Pancreas (tissue), 10 donors: ENCODE data around the gene HRC. TPM values are rescaled to one million over a fixed set of nuclear protein-coding genes. Genes with fewer than 3 reads are reported as not detected.

Experiments used
- ATAC-seq, 4 donors: fragments of 200-7000 bp; cut with Tn5 transposase; one replicate each; pipeline versions ENCODE4 v1.8.0 to v1.9.1; 2020; ENCODE audit warnings: mild to moderate bottlenecking in 4 of 4, moderate library complexity in 4 of 4
- DNase-seq, 6 donors: peaks; one replicate each; pipeline ENCODE4 v3.0.0-alpha.2; 2020
- FAIRE-seq: peaks from 2 replicates; lab custom pipeline; 2012; peaks lifted over from hg19 to GRCh38; lab: Jason Lieb, UNC
- H3K27ac ChIP-seq, 4 donors: fragments of 200-600 bp; sonication (generic); 1 replicate in 3 of 4; 2 replicates in 1 of 4; pipeline versions ENCODE4 v1.5.0 to v1.8.0; 2020
- H3K27me3 ChIP-seq, 4 donors: fragments of 200-600 bp; one replicate each; pipeline ENCODE4 v1.8.0; 2021
- H3K36me3 ChIP-seq, 3 donors: fragments of 200-600 bp; sonication (generic) in 1 of 3; one replicate each; pipeline versions ENCODE4 v1.5.0 to v1.8.0; 2020 to 2021
- H3K4me1 ChIP-seq, 3 donors: fragments of 200-600 bp; one replicate each; pipeline ENCODE4 v1.8.0; 2021
- H3K4me3 ChIP-seq, 4 donors: fragments of 200-600 bp; sonication (generic) in 2 of 4; one replicate each; pipeline versions ENCODE4 v1.5.0 to v1.8.0; 2020 to 2021
- H3K9me3 ChIP-seq, 4 donors: fragments of 200-600 bp; one replicate each; pipeline ENCODE4 v1.8.0; 2021
- CTCF ChIP-seq, 4 donors: fragments of 200-600 bp; sonication (generic) in 3 of 4; IDR thresholded peaks; one replicate each; pipeline versions ENCODE4 v1.5.0 to v1.8.0; 2021; ENCODE audit warnings: antibody characterized with exemption in 4 of 4
- WGBS, 2 donors: extraction: QIAGEN DNeasy Blood & Tissue Kit; methylation state at CpG; one replicate each; pipeline ENCODE4 v1.1.7; 2013; 5-methylcytosine and 5-hydroxymethylcytosine counted together
- intact Hi-C, 3 donors: fragments of 100-400 bp; cut with DNase I; formaldehyde crosslinking; loops; one replicate each; pipeline versions ENCODE4 v1.11.1 to v1.14.2; 2022
- polyA plus RNA-seq, 2 donors: library from polyadenylated mRNA; stranded (reverse); fragments of 200-250 nt; gene quantifications; one replicate each; pipeline ENCODE4 v1.2.3, GENCODE V29; 2013
- total RNA-seq, 6 donors: library from RNA; stranded (reverse); fragmentation: NEBNext Ultra II Directional in 4 of 6; extraction: Animal tissue kit (Norgen Biotek cat#: 25700) in 4 of 6; gene quantifications; one replicate each; pipeline versions ENCODE4 v1.2.1 to v1.2.4, GENCODE V29; 2021 to 2023
- donor health status: healthy with polysubstance abuse.
- donor health status: DM: no; HTN: no; CAD: no; lungs with moderate emphysema.
- donor health status: DM: no; HTN: no; CAD: no.
- donor health status: control.
- donor health status: control.
- donor health status: Bipolar disorder and iron deficiency.
- donor health status: DM: yes; HTN: yes; CAD: no.
- donor health status: DM: no; HTN: no; CAD: no.
- donor health status: DM: no; HTN: no; CAD: no.
- donor health status: DM: yes; HTN: yes; CAD: no.

HRC gene
- total and polyA plus RNA-seq, 8 donors: 0.09 to 0.79 (median 0.43) TPM; not detected in 1

DNA sequence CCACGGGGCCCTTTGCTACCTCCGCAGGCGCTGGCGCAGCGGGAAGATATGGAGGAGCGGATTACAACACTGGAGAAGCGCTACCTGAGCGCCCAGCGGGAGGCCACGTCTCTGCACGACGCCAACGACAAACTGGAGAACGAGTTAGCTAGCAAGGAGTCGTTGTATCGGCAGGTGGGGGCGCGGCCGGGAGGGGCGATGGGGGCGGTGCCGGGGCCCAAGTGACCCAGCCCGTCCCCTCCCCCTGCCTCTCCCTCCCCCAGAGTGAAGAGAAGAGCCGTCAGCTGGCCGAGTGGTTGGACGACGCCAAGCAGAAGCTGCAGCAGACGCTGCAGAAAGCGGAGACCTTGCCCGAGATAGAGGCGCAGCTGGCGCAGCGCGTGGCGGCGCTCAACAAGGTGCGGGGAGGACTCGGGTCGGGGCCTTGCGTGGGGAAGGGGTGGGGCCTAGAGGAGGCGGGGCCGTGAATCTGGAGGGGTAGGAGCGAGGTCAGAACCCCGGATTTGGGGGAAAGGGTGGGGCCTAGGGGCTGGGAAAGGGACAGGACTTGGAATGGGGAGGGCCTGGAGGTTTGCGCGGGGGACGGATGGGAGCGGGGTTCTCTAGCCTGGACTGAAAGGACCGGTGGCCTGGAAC, 22.1 kb downstream of the HRC start:
- ATAC-seq (peak in 3 of 4 donors; percentile 10 to 54 (median 15)), DNase-seq (peak in 1 of 6 donors; percentile 71), FAIRE-seq (no peak)
- H3K27me3 ChIP-seq: no peaks in the 10 kb centered on the region
- no peaks in the 10 kb centered on the region for H3K36me3 ChIP-seq
- intact Hi-C loops: no loop called here
- no peak overlapping the region for H3K27ac ChIP-seq
- no peak for TF ChIP-seq CTCF (IDR thresholded peaks at IDR 0.05)
- H3K9me3 ChIP-seq: no peaks in the 10 kb centered on the region
- no peaks in the 10 kb centered on the region for H3K4me1 ChIP-seq
- peak overlapping the region in 2 of 4 donors; percentile 9 to 25 for H3K4me3 ChIP-seq
- 38 to 52% methylated on average over 48 to 49 of the region's 49 CpGs for WGBS, 2 donors

DNA sequence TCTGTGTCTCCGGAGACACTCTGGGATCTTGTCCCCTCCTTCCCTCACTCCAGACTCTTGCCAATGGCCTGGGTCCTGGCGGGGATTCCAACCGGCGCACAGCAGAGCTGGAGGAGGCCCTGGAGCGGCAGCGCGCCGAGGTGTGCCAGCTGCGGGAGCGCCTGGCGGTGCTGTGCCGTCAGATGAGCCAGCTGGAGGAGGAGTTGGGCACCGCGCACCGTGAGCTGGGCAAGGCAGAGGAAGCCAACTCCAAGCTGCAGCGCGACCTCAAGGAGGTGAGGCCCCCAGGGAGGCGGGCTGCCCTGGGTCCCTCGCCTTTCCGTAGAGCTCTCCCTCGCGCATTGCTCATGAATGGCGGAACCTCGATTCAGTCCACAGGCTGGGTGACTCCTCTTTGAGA, 24.9 kb downstream of the HRC start:
- no peak for ATAC-seq
- FAIRE-seq: no peak
- Histone ChIP-seq H3K27me3 (no peaks in the 10 kb centered on the region), H3K4me3 (no peak overlapping the region), H3K4me1 (peaks cover 0 to 3% (median 0%) of the 10 kb centered on the region in 3 donors), H3K36me3 (no peaks in the 10 kb centered on the region), H3K27ac (no peak overlapping the region), H3K9me3 (no peaks in the 10 kb centered on the region)
- no peak for TF ChIP-seq CTCF (IDR thresholded peaks at IDR 0.05)
- intact Hi-C loops: no loop called here
- no peak for DNase-seq
- 95 to 96% methylated on average over 24 of the region's 24 CpGs for WGBS, 2 donors

DNA sequence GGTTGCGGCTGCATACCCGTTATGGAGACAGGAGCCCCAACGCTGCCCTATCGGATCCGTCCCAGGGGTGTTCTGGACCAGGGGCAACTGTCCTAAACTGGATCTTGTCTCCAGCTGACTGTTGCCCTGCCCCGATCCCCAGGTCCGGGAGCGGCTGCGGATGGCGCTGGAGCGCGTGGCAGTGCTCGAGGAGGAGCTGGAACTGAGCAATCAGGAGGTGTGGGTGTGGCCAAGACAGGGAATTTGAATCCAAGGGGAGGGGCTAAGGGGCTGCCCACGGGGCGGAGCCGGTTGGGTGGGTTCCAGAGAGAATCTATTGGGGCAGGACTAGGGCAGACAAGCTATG, 26.0 kb downstream of the HRC start:
- no peak overlapping the region for H3K4me3 ChIP-seq
- H3K9me3 ChIP-seq: no peaks in the 10 kb centered on the region
- FAIRE-seq (no peak), ATAC-seq (no peak), DNase-seq (peak in 2 of 6 donors; percentile 59 to 74)
- H3K27me3 ChIP-seq: no peaks in the 10 kb centered on the region
- peaks cover 0 to 3% (median 0%) of the 10 kb centered on the region in 3 donors for H3K4me1 ChIP-seq
- intact Hi-C loops: no loop called here
- no peak for TF ChIP-seq CTCF (IDR thresholded peaks at IDR 0.05)
- H3K36me3 ChIP-seq: no peaks in the 10 kb centered on the region
- 54 to 67% methylated on average over 16 of the region's 16 CpGs for WGBS, 2 donors
- H3K27ac ChIP-seq: no peak overlapping the region

GRCh38 chr19:49128545-49129237, 26.5 kb downstream of the HRC start:
- WGBS, 2 donors: 40 to 50% methylated on average over 15 of the region's 15 CpGs
- peaks cover 0 to 3% (median 0%) of the 10 kb centered on the region in 3 donors for H3K4me1 ChIP-seq
- H3K36me3 ChIP-seq: no peaks in the 10 kb centered on the region
- H3K27ac ChIP-seq: no peak overlapping the region
- ATAC-seq: no peak
- TF ChIP-seq CTCF (IDR thresholded peaks at IDR 0.05): no peak
- FAIRE-seq: no peak
- H3K9me3 ChIP-seq: no peaks in the 10 kb centered on the region
- peak overlapping the region in 1 of 4 donors; percentile 39 for H3K4me3 ChIP-seq
- DNase-seq: no peak
- intact Hi-C loops: no loop called here
- H3K27me3 ChIP-seq: no peaks in the 10 kb centered on the region
